NCI-H226 (cell line): Measurements from ENCODE around the gene ZDHHC9.

Experiments
- DNase-seq: peaks from one replicate; pipeline ENCODE4 v3.0.0-alpha.2; 2015

ZDHHC9 gene

GRCh38 chrX:129761596-129761995 lies 82.1 kb downstream of the ZDHHC9 start:
- no peak for DNase-seq

- no peak for DNase-seq
Measured at GRCh38 chrX:129760981-129761380, 82.7 kb downstream of the ZDHHC9 start.

GRCh38 chrX:129760155-129760554 lies 83.5 kb downstream of the ZDHHC9 start:
- no peak for DNase-seq

- no peak for DNase-seq
Measured at GRCh38 chrX:129759576-129760061, 84.1 kb downstream of the ZDHHC9 start.

GRCh38 chrX:129755779-129756650 lies 87.7 kb downstream of the ZDHHC9 start:
- no peak for DNase-seq

GRCh38 chrX:129754056-129755024 lies 89.3 kb downstream of the ZDHHC9 start:
- no peak for DNase-seq
